OCI-M2 (cell line): ENCODE measurements around the gene ARAP3.

Experiments used
- DNase-seq: peaks from one replicate; lab custom pipeline; 2025; ENCODE audit not compliant: unreplicated experiment; lab: John Stamatoyannopoulos, UW

ARAP3 gene

DNA sequence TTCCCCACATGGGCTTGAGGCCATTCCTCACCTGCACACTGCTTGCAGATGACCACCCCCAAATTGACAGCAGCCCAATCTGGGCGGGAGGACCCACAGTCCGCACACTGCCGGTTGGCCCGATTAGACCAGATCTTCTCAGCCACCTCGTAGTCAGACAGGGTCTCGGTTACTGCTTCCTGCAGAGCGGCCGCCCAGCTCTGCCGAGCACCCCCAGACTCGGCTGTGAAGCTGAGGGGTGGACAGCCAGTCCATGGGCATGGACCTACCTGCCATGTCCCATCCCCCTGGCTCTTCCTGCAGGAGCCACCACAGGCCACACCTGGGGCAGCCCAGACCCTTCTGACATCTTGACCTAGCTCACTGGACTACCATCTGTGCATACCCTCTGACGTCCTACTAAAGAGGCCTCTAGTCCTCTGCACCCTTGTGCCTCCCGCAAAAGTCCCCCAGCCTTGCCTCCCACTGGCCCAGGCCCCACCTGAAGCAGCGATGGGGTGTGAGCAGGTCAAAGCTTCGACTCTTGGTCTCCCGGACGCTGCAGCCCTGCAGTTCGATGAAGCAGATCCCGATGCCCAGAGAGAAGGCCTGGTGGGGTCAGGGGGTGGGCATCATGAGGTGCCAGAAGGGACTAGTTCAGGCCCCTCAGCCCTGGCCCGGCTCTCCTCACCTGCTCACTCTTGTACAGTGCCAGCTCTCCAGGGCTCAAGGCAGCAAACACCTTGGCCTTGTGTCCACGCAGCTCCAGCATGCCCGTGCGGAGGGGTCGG is 9.8 kb downstream of the ARAP3 start:
- DNase-seq: no peak

DNA sequence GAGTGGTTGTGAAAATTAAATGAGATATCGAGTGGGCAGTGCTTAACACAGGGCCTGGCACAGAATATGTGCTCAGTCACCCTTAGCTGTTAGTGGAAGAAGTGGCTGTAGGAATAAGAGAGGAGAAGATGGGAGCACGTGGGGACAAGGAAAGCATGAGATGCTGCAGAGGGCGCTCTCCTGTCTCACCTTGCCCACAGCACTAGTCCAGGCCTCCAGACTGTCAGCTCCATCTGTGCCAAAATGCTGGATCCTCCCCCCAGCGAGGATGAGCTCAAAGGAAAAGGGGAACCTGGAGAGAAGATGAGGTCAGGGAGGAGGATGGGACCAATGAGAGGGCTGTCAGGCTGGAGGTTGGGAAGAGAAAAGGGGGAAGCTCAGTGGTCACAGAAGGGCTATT is 12.5 kb downstream of the ARAP3 start:
- no peak for DNase-seq

DNA sequence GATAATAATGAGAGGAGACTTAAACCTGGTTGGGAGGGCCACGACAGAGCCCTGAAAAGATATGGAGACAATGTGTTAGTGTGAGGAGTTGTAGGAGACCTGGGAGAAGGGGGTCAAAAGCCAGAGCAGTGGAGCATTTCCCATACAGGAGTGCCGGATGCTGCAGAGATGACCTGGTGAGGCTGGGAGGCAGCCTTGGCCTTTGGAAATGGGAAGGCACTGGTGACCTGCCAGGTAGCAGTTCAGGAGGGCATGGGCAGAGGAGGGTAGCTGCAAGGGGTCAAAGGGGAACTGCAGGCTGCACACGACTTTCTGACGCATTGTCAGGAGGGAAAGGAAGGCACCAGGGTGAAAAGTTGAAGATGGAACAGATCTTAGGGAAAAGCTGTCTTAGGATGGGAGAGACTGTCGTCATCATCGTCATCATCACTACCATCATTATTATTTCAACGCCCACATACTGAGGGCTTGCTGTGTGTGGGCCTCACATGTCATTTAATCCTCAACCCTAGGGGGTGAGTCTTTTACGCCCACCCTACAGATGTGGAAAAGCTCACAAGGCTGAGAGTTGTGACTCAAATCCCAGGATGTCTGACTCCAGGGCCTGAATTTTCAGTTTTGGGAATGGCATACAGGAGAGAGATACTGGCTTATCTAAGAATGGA is 13.3 kb downstream of the ARAP3 start:
- no peak for DNase-seq

DNA sequence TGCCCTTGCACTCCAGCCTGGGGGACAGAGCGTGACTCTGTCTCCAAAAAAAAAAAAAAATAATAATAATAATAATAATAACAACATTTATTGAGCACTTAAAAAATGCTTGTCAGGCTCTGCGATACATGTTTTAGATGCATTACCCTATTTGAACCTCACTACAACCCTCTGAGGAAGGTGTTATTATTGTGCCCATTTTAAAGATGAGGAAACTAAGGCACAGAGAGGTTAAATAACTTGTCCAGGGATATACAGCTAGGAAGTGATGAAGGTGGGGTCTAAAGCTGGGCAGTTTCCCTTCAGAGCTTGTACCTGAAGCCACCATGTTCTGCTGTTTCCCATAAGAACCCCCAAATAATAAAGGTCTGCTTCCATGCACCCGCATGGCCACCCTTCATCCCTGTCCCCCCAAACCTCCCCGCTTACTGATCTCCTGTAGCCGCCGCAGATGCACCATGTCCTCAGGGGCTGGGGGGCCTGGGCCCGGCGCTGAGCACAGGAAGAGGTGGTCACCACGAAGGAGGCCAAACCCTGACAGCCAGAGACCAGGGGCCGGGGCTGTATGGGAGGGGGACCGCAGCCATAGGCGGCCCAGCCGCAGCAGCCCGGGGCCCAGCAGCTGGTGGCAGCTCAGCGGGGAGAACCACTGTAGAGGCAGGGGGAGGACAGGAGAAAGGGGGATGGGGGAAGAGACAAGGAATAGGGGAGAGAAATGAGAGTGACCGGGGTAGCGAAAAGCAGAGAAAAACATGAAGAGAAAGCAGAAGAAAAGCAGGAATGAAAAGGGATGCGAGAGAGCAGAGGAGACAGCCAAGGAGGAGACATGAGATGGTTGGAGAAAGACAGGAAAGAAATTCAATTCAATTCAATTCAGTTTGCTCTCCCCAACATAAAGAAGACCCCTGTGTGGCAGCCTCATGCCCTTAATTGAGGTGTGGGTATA is 15.8 kb downstream of the ARAP3 start:
- no peak for DNase-seq

DNA sequence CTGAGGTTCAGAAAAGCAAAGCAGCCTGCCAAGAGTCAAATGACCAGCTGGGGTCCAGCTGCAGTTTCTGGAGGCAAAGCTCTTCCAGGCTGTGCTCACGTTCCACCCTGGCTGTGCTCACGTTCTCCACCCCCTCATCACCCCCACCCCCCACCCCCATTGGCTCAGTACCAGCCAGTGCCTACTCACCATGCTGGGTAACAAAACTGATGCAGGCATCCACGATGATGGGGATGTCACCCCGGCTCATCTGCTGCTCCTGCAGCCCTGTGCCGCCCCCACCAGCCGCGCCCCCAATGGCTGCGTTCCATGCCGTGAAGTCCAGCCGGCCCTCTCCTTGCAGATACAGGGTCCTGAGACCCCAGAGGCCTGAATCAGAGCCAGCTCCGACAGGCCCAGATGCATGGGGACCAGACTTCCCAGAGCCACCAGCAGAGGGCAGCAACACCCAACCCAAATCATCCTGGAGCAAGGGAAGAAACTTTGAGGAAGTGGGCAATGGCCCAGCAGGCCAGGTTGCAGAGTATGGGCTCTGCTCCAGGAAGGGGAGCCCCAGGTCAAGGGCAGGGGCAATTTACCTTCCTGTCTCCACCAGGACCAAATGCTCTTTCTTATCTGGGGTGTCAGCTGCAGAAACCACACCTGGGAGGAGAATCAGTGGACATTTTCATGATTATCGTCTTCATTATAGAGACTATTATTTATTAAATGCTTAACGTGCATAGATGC is 17.1 kb downstream of the ARAP3 start:
- peak; percentile 20 for DNase-seq

DNA sequence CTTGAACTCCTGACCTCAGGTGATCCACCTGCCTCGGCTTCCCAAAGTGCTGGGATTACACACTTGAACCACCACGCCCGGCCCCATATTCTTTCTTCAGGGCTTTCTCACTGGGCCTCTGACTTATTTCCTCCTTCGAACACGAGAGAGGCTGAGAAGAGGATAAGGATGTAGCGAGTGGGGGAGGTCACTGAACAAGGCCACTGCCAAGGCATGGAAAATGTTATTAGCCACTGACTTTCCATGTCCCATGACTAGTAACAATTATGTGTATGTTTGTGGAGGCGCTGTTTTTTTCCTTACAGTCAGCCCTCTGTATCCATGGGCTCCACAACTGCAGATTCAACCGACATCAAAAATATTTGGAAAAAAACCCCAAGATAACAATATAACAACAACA is 18.5 kb downstream of the ARAP3 start:
- no peak for DNase-seq

DNA sequence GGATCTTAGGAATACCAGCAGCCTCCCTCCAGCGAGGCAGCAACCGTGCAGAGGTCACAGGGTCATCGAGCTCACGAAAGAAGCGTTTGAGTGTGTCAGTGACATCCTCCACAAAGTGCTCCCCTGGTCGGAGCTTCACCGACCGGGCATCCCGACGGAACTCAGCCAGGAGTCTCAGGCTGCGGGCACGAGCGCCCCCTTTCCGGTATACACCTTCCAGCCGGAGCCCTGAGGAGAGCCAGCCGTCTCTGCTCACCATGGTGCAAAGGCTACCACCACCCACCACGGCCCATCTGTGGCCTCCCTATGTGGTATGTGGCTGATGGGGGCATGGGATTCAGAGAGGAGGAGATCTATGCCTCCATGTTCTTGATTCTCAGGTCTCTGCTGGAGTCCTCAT is 20.0 kb downstream of the ARAP3 start:
- no peak for DNase-seq

DNA sequence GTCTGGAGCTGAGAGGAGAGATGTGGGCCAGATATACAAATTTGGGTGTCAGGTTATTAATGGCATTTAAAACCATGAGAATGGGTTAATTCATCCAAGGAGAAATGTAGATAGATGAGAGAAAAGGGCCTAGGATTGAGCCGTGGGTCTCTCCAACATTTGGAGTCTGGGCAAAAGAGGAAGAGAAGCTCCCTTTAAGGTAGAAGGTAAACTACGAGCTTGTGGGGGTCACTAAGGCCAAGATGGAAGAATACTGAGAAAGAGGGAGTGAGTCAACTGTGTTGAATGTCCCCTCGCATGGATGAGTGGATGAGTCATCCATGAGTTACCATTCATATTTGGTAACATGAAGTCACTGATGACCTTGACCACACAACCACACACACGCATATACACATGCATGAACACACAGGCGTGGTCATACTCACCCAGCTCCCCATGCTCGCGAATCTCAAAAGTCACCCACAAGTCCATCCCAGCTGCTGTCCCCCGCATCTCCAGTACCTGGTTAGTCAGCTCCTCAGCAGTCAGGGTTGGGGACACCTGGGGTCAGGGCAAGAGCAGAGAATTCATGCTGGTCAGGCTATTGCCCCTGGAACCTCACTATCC is 24.0 kb downstream of the ARAP3 start:
- DNase-seq: no peak

DNA sequence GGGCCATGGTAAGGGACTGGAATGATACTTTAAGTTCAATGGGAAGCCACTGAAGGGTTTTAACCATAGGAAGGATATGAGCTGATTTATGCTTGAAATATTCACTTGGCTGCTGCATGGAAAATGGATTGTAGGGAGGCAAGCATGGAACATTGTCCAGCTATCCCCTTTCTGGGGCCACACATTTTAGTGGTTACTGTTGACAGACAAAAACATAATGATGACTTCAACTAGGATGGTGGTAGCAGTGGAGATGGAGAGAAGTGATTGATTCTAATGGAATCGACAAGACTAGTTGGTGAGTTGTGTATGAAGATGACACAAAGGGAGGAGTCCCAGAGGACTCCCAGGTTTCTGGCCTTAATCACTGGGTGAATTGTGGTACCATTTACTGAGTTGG is 24.6 kb downstream of the ARAP3 start:
- DNase-seq: no peak

DNA sequence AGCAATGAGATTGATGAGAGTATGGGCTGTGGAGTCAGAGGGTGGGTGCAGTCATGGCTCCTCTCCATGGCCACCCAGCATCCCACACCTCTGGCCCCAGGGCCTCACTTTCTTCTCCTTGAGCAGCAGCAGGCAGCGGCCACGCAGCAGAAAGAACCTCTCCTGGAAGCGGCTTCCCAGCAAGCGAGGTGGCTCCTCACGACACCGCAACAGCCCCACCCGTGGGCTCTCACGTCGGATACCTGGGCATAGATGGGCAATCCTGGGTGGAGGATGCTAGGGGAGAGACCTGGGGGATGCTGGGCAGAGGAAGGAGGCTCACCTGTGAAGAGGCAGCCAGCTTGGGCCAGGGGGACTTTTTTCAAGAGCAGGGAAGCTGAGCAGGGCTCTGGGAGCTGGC is 25.6 kb downstream of the ARAP3 start:
- no peak for DNase-seq

DNA sequence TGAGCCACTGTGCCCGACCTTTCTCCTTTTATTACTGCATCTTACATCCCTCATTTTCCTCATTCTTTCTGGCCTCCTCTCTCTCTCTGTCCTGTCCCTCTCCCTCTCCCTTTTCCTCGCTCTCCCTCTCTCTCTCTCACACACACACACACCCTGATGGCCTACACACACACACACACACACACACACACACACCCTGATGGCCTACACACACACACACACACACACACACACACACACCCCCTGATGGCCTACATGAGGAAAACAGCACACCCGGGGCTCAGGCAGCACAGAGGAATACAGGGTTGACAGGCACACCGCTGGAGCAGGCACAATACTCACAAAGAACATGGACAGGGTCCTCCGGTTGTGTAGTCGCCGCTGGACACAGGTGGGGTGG is 27.0 kb downstream of the ARAP3 start:
- DNase-seq: no peak

DNA sequence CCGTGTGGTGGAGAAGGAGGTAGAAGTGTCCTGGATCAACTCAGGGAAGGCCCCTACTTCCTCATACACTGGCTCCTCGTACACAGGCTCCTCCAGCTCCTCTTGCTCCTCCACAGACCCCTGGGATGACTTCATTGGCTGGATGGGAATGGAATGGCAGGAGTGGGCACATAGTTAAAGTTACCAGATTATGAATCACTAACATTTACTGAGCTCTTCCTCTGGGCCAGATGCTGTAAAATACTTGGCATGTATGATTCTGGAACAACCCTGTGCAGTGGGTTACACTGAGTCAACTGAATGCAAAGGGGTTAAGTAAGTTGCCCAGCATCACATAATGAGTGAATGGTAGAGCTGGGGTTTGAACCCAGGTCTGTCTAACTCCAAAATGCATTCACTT is 27.7 kb downstream of the ARAP3 start:
- DNase-seq: no peak

DNA sequence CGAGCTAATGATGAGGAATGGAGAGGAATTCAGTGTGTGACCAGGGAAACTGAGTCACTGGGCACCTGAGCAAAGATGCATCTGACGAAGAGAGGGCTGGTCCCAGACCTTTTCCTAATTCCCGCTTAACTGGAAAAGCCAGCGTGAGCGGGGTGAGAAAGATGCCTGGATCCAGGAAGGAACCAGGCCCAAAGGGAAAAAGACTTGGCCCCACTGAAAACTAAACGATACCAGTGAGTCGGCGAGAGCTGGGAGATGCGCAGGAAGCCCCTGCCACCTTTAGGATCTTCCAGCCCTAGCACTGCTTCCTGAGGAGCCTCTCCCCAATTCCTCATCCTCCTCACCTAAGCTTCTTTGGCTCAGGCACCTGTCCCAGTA is 30.3 kb downstream of the ARAP3 start:
- no peak for DNase-seq

DNA sequence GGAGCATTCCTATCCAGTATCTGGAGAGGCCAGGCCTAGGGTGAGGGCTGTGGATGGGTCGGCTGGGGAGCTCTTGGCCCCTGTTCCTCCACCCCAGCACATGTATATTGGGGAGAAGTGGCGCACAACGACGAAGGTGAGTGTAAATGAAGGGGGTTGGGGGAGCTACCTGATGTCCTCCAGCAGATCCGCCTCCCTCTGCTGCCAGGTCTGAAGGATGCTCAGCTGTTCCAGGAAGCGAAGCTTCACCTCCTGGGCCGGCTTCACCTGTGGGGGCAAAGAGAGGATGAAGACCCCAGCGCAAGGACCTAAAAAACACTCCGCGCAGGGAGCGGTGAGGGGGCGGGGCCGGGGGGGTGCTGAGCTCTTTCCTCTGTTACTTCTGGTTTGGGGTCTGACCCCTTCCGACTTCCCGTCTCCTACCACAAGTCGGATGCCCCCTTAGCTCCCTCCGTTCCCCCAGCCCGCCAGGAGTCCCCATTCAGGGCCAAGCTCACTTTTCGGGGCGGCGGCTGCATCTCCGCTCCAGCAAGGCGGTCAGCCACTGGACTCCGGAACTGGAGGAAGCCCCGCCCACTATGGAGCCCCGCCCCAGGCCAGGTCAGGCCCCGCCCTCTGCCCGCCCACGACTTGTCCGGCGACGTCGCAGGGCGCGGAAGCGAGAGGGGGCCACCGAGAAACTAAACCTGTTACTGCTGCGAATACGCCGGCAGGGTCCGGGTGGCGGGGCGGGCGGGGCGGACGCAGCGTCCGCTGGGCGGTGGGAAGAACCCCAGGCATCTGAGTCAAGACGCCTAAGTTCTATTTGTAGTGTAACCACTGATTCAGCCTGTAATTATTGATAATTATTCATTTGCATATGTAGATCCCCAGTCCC is 30.9 kb downstream of the ARAP3 start, which contains the start of gene FCHSD1:
TSS of gene FCHSD1 (minus strand) at position 568 of the 877 bp plus-strand sequence. CDS start at position 518, 50 bp downstream.
- peak; percentile 18 for DNase-seq

DNA sequence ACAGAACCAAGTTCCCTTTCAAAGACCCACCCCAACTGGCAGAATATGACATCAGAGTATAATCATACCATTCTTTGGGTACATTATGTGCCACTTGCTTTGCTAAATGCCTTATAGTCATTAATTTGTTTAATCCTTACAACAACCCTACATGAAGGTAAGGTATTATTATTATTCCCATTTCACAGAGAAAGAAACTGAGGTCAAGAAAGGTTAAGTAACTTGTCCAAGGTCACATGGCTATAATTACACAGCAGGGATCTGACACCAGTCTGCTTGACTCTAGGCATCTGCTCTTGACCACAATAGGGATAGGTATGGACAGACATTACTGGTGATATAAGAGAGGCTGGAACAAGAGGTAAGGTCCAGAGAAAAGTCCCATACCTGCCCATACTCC is 32.1 kb downstream of the ARAP3 start:
- no peak for DNase-seq

DNA sequence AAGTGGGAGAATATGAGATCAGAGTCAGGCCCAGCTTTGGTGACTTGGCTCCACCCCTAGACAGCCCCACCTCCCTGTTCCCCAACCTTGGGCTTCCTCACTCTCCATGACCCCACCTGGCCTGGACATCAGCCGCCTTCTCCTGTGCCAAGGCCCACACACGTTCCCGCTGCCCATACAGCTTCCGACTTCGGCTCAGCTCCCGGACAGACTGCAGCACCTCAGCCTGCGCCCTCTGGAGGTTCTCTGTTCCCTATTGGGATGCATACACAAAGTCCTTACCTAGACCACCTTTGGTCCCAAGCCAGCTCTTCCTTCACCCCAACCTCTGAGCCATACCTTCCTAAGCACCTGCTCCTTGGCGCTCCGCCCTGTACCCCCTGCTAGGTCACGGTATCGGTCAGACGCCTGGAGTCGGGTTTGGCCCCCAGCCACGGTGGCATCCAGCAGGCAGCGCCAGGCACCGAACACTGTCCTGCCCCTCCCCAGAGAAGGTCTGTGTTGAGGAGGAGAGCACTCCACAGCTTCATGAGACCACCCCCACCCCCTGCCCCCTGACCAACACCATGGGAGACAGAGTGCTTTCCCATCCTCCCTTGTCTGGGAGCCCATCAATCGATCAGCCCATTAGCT is 32.9 kb downstream of the ARAP3 start:
- no peak for DNase-seq

DNA sequence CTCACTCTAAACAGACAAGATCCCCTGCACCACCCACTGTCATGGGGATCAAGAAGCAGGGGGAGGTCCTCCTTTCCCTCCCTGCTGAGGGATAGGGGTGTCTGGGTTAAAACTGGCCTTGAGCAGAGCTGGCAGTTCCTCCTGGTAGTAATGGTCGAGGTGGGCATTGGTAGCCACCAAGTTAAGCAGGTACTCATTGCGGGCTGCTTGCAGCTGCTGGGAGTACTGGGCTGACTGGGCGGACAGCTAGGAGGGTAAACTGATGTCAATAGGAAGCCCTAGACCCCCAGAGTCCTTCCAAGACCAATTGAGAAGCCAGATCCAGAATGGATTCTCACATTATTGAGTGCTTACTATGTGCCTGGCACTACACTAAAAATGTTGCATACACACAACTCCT is 34.2 kb downstream of the ARAP3 start:
- no peak for DNase-seq

DNA sequence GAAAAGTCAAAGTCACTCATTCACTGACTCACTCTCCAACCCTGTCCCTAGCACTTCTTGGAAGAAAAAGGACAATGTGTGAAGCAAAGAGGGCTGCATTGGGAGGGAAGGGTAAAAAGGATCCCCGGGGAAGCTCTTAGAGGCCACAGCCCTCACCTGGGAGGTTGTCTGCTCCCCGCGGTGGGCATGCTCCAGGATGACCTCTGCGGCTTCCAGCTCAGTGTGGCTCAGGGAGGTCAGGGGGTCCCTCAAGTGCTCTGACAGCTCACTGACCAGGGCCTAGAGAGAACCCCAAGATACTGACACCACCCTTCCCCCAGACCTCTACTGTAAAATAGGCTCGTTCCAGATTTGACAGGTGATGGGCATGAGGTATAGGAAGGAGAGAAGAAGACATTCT is 34.8 kb downstream of the ARAP3 start:
- DNase-seq: no peak

DNA sequence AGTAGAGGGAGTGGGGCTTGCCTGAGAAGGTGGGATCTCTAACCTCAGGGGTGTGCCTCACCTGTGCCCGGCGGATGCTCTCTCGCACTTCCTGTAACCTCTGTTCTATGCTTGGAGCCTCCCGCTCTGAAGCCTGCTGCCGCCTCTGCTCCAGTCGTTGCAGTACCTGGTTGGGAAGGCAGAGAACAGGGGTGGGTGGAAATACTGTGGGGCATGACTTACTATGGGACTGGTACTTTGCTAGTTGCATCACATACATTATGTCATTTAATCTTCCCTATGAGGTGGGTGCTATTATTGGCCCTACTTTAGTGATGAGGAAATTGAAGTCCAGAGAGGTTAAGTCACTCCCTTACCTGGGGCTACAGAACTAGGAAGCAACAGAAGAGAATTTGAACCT is 36.0 kb downstream of the ARAP3 start:
- DNase-seq: no peak
